IMR-90 (cell line): ENCODE measurements around the gene CST4. TPM values are rescaled to one million over a fixed set of nuclear protein-coding genes. Genes with fewer than 3 reads are reported as not detected.

Experiments
- ATAC-seq: fragments of 200-7000 bp; cut with Tn5 transposase; 2 replicates; pipeline ENCODE4 v1.9.1; 2020; ENCODE audit warnings: low read depth, mild to moderate bottlenecking, moderate library complexity
- BruUV-seq: library from RNA; stranded (reverse); fragments of 400-500 nt; replicated peaks from 2 replicates; lab custom pipeline; 2021; lab: Mats Ljungman, UMichigan
- CTCF ChIA-PET: fragments of 300-600 bp; formaldehyde crosslinking; extraction: SDS; loops from one replicate; lab custom pipeline; 2021; ENCODE audit warnings: antibody characterized with exemption; lab: Yijun Ruan, JAX
- POLR2A ChIA-PET: fragments of 300-600 bp; sonication (Branson Sonifier 250); formaldehyde crosslinking; loops from one replicate; lab custom pipeline; 2022; ENCODE audit warnings: antibody characterized with exemption; ENCODE audit not compliant: unreplicated experiment; lab: Charles Lee
- DNase-seq: peaks from one replicate; pipeline ENCODE4 v3.0.0; 2013
- H2AFZ ChIP-seq: replicated peaks from 2 replicates; pipeline ENCODE3; 2013; ENCODE audit warnings: low read length, mild to moderate bottlenecking; ENCODE audit not compliant: poor library complexity
- H2AK5ac ChIP-seq: 2 replicates; pipeline ENCODE4 v1.6.1; 2013; ENCODE audit warnings: low read depth, low read length, inconsistent platforms
- H2AK9ac ChIP-seq: replicated peaks from 2 replicates; pipeline ENCODE3; 2013; ENCODE audit warnings: mild to moderate bottlenecking, low read depth, low read length, moderate library complexity; ENCODE audit not compliant: poor library complexity
- H2BK120ac ChIP-seq: 2 replicates; pipeline ENCODE4 v1.6.1; 2013; ENCODE audit warnings: low read depth, low read length, inconsistent platforms
- H2BK15ac ChIP-seq: 3 replicates; pipeline ENCODE4 v1.6.1; 2013; ENCODE audit warnings: low read depth, low read length, inconsistent platforms
- H2BK20ac ChIP-seq: 2 replicates; pipeline ENCODE4 v1.6.1; 2013; ENCODE audit warnings: low read depth, mild to moderate bottlenecking, inconsistent platforms, low read length, moderate library complexity
- H2BK5ac ChIP-seq: 2 replicates; pipeline ENCODE4 v1.6.1; 2013; ENCODE audit warnings: mild to moderate bottlenecking, low read depth, low read length, inconsistent platforms; ENCODE audit not compliant: poor library complexity, severe bottlenecking
- H3K14ac ChIP-seq: replicated peaks from 2 replicates; pipeline ENCODE4 v1.6.1; 2013; ENCODE audit warnings: low read depth, low read length, inconsistent platforms
- H3K18ac ChIP-seq: 2 replicates; pipeline ENCODE4 v1.6.1; 2013; ENCODE audit warnings: low read depth, low read length, control low read depth
- H3K23ac ChIP-seq: 2 replicates; pipeline ENCODE4 v1.6.1; 2013; ENCODE audit warnings: low read depth, low read length, inconsistent platforms
- H3K27ac ChIP-seq: 2 replicates; pipeline ENCODE4 v1.5.1; 2013; ENCODE audit warnings: mild to moderate bottlenecking, control low read depth, low read length; ENCODE audit not compliant: insufficient read depth
- H3K27me3 ChIP-seq: 2 replicates; pipeline ENCODE4 v1.6.1; 2013; ENCODE audit warnings: low read length; ENCODE audit not compliant: control insufficient read depth, insufficient read depth
- H3K36me3 ChIP-seq: 2 replicates; pipeline ENCODE4 v1.6.1; 2013; ENCODE audit warnings: low read length, mixed read lengths; ENCODE audit not compliant: control insufficient read depth, insufficient read depth
- H3K4ac ChIP-seq: 2 replicates; pipeline ENCODE4 v1.6.1; 2013; ENCODE audit warnings: low read depth, low read length, inconsistent platforms
- H3K4me1 ChIP-seq: 2 replicates; pipeline ENCODE4 v1.6.1; 2013; ENCODE audit warnings: low read length, mixed read lengths; ENCODE audit not compliant: control insufficient read depth, insufficient read depth
- H3K4me2 ChIP-seq: 2 replicates; pipeline ENCODE4 v1.6.1; 2013; ENCODE audit warnings: low read depth, mild to moderate bottlenecking, control low read depth, low read length, moderate library complexity
- H3K4me3 ChIP-seq: 2 replicates; pipeline ENCODE4 v1.5.1; 2013; ENCODE audit warnings: low read depth, mild to moderate bottlenecking, control low read depth, low read length, moderate library complexity; ENCODE audit not compliant: insufficient read depth
- H3K56ac ChIP-seq: 2 replicates; pipeline ENCODE4 v1.6.1; 2013; ENCODE audit warnings: low read length, inconsistent platforms; ENCODE audit not compliant: insufficient read depth; ENCODE audit errors: extremely low read depth
- H3K79me1 ChIP-seq, 2 experiments: 2 replicates each; pipeline ENCODE4 v1.6.1; 2013; ENCODE audit warnings: low read length in 2 of 2, inconsistent platforms in 1 of 2, low read depth in 1 of 2
- H3K9ac ChIP-seq: 2 replicates; pipeline ENCODE4 v1.6.1; 2013; ENCODE audit warnings: low read depth, low read length, control low read depth
- H3K9me1 ChIP-seq: 2 replicates; pipeline ENCODE4 v1.6.1; 2013; ENCODE audit warnings: low read length, inconsistent platforms; ENCODE audit not compliant: insufficient read depth
- H3K9me3 ChIP-seq: 2 replicates; pipeline ENCODE4 v1.6.1; 2013; ENCODE audit warnings: low read length; ENCODE audit not compliant: control insufficient read depth, insufficient read depth
- H4K20me1 ChIP-seq: 2 replicates; pipeline ENCODE4 v1.6.1; 2013; ENCODE audit warnings: low read length, inconsistent platforms; ENCODE audit not compliant: insufficient read depth
- H4K5ac ChIP-seq: 2 replicates; pipeline ENCODE4 v1.6.1; 2013; ENCODE audit warnings: mild to moderate bottlenecking, low read depth, low read length, control low read depth
- H4K8ac ChIP-seq, 2 experiments: 2 replicates each; pipeline ENCODE4 v1.6.1; 2013; ENCODE audit warnings: low read depth in 2 of 2, low read length in 2 of 2, control low read depth in 1 of 2, inconsistent platforms in 1 of 2
- H4K91ac ChIP-seq: 2 replicates; pipeline ENCODE4 v1.6.1; 2013; ENCODE audit warnings: low read depth, low read length, inconsistent platforms; ENCODE audit not compliant: insufficient read depth
- BHLHE40 ChIP-seq: fragments of 150-350 bp; IDR thresholded peaks from 2 replicates; pipeline ENCODE4 v1.6.1; 2016; ENCODE audit warnings: mild to moderate bottlenecking, low read depth, low read length
- CHD1 ChIP-seq: IDR thresholded peaks from 2 replicates; pipeline ENCODE4 v1.6.1; 2012; ENCODE audit warnings: low read depth, low read length, improper control_type of control experiment
- CTCF ChIP-seq: conservative IDR thresholded peaks from 2 replicates; pipeline ENCODE4 v1.5.1; 2012; ENCODE audit warnings: mild to moderate bottlenecking, low read depth, low read length, improper control_type of control experiment
- MAFK ChIP-seq: IDR thresholded peaks from 2 replicates; pipeline ENCODE4 v1.6.1; 2012; ENCODE audit warnings: low read depth, low read length, improper control_type of control experiment
- RAD21 ChIP-seq: IDR thresholded peaks from 2 replicates; pipeline ENCODE4 v1.6.1; 2012; ENCODE audit warnings: low read length, improper control_type of control experiment
- RFX5 ChIP-seq: IDR thresholded peaks from 2 replicates; pipeline ENCODE4 v1.8.0; 2012; ENCODE audit warnings: low read depth, mild to moderate bottlenecking, low read length, moderate library complexity
- WGBS, 2 experiments: methylation state at CpG; one replicate each; pipeline versions ENCODE4 v1.1.5 to v1.1.7; 2013; ENCODE audit warnings: missing lambda C conversion rate in 2 of 2; ENCODE audit not compliant: insufficient read length in 1 of 2; ENCODE audit errors: extremely low coverage in 2 of 2; 5-methylcytosine and 5-hydroxymethylcytosine counted together
- dilution Hi-C: fragments of 300-500 bp; cut with HindIII; formaldehyde crosslinking; loops from one replicate; pipeline ENCODE4 v1.14.3; 2018; ENCODE audit warnings: low sequenced_read_pairs; ENCODE audit not compliant: unreplicated experiment
- in situ Hi-C: fragments of 300-500 bp; cut with MboI; formaldehyde crosslinking; loops from 3 replicates; pipeline ENCODE4 v1.14.3; 2019; ENCODE audit warnings: low sequenced_read_pairs, inconsistent platforms, mixed read lengths
- intact Hi-C: fragments of 100-400 bp; cut with micrococcal nuclease; formaldehyde crosslinking; loops from 2 replicates; pipeline ENCODE4 v1.10.0; 2022
- polyA plus RNA-seq, 3 experiments: library from polyadenylated mRNA; depleted of rRNA; stranded (reverse); fragments of >200 nt; gene quantifications; 2 replicates each; pipeline ENCODE4 v1.2.3, GENCODE V29; 2012; ENCODE audit warnings: low replicate concordance in 1 of 3
- total RNA-seq: library from RNA; depleted of rRNA; stranded (reverse); fragments of >200 nt; gene quantifications from 2 replicates; pipeline ENCODE4 v1.2.3, GENCODE V29; 2012

Gene CST4
- total and polyA plus RNA-seq, 2 of the 4 experiments (the other 2 are of a cell fraction), result not detected

- Histone ChIP-seq H4K20me1 (no peaks in the 10 kb centered on the region), H3K4me2 (no peak overlapping the region), H3K14ac (no peak overlapping the region), H2BK20ac (no peak overlapping the region), H3K18ac (no peak overlapping the region), H4K91ac (no peak overlapping the region), H3K4ac (no peak overlapping the region), H2BK120ac (no peak overlapping the region), H3K36me3 (no peaks in the 10 kb centered on the region), H2AK9ac (no peak overlapping the region), H2BK5ac (no peak overlapping the region), H3K27me3 (peaks cover 6% of the 10 kb centered on the region), H2AK5ac (no peak overlapping the region), H4K8ac (no peak overlapping the region), H2AFZ (no peak overlapping the region), H3K23ac (no peak overlapping the region), H3K4me1 (peaks cover 5% of the 10 kb centered on the region), H2BK15ac (no peak overlapping the region), H3K9me3 (no peaks in the 10 kb centered on the region), H3K56ac (no peak overlapping the region), H3K4me3 (no peak overlapping the region), H4K5ac (no peak overlapping the region), H3K79me1 (no peaks in the 10 kb centered on the region), H3K9ac (no peak overlapping the region), H3K9me1 (no peaks in the 10 kb centered on the region), H3K27ac (no peak overlapping the region)
- dilution Hi-C loops (no loop called here), intact Hi-C loops (no loop called here), in situ Hi-C loops (no loop called here)
- DNase-seq, result no peak
- CTCF ChIA-PET, result no interaction called here
- ATAC-seq, result no peak
- 82% methylated on average over 3 of the region's 8 CpGs; no CpG with 5 or more reads in 1 of the 2 experiments for WGBS, 2 experiments
- no TSS peak for BruUV-seq
- TF ChIP-seq BHLHE40 (no peak), CTCF (no peak), MAFK (no peak), CHD1 (no peak), RAD21 (no peak), RFX5 (no peak)
- POLR2A ChIA-PET, result no interaction called here
Measured at GRCh38 chr20:23658989-23659609, 29.7 kb downstream of the CST4 start.
